ENCODE measurements around the gene STARD13.

DNA sequence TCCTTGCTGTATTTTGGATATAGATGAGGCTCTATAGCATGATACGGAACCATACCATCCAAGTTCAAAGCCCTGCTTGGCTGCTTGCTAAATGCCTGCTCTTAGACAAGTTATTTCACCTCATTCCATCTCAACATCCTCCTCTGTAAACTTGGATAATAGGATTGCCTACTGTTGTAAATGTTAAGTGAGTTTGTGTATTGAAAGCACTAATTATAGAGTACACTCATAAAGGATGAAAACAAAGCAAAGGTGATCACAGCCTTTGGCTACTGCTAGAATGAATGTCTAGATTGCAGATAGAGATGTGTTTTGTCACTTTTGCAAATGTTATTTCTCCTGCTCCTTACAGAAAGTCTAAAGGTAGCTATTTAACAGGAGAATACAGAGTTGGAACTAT lies 34.3 kb upstream of the STARD13 start:
- no peak for TF ChIP-seq EZH2 (IDR thresholded peaks at IDR 0.05; ENCODE audit: low read length)
- TF ChIP-seq CTCF (optimal IDR thresholded peaks at IDR 0.05 in 1 of 3, IDR thresholded peaks at IDR 0.05 in 1 of 3, conservative IDR thresholded peaks at IDR 0.05 in 1 of 3; ENCODE audit: extremely low read depth in 1 of 3, insufficient read depth in 2 of 3, low read length in 3 of 3) = no peak
